GM19099 (cell line): Measurements from ENCODE around the gene C11orf91.

Experiments used
- POLR2A ChIP-seq: IDR thresholded peaks from 3 replicates; pipeline ENCODE4 v1.6.1; 2011; ENCODE audit warnings: low read depth; ENCODE audit not compliant: insufficient read length; ENCODE audit errors: extremely low read depth

The C11orf91 gene

DNA sequence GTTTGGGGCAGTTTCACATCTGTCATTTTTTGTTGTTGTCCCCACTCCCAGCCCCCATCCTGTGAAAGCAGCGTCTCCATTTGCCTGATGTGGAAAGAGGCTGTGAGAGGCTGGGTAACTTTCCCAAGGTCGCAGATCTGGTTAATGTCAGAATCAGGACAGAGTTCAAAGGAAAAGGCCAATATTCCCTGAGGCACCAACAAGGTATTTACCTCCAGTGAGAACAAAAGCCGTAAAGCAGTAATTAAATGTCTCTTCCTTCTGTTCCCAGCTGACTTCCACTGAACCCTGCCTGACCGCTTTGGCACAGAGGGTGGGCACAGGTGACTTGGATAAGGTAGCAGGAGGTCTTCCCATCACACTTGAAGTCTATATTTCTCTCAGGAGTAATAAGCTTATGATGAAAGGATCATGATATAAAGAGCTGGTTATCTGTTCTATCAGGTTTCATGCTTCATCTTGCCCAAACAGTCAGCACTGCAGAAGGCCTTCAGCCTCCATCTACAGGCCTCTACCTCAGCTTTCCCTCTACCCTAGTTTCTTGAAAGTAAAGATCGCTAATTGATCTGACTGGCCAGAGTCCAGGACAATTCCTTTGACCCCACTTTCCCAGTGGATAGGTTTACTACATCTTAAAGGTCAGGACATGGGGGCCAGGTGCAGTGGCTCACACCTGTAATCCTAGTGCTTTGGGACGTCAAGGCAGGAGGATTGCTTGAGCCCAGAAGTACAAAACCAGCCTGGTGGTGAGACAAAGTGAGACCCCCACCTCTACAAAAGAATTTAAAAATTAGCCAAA, 9.4 kb downstream of the C11orf91 start:
- TF ChIP-seq POLR2A: no peak

- TF ChIP-seq POLR2A: no peak
These were observed 10.1 kb downstream of the C11orf91 start for GRCh38 chr11:33690290-33691065.

DNA sequence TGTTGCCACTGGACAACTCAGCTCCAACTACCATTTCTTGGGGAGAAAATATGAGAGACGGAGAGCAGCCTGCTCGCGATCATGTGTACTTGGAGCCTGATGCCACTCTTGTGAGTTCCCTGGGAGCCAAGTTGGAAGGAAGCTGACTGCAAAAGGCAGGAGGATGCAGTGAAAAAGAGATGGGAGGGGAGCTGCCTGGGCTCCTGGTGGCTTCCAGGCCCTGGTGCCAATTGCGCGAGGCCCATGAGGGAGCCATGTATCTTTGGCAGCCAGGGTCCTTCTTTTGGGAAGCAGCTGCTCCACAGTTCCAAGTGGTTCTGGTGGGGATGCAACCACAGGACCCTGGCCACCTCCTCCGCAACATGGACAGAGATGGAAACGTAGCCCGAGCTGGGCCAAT, 11.1 kb downstream of the C11orf91 start:
- no peak for TF ChIP-seq POLR2A

DNA sequence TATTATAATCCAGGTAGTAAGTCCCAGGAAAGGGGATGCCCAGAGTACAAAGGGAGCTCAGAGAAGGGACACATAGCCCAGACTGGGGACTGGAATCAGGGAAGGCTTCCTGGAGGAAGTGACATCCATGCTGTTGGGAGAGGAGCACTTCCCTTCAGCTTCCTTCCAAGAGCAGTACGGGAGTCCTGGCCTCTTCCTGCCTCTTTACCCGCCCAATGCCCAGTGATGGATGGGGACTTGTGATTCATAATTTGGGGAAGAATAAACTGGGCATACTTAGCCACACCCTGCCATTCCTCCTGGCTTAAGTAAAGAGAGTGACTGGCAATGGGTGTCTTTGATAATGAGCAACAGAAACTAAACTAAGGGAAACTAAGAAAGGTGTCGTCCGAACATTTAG, 11.5 kb downstream of the C11orf91 start:
- TF ChIP-seq POLR2A: no peak

DNA sequence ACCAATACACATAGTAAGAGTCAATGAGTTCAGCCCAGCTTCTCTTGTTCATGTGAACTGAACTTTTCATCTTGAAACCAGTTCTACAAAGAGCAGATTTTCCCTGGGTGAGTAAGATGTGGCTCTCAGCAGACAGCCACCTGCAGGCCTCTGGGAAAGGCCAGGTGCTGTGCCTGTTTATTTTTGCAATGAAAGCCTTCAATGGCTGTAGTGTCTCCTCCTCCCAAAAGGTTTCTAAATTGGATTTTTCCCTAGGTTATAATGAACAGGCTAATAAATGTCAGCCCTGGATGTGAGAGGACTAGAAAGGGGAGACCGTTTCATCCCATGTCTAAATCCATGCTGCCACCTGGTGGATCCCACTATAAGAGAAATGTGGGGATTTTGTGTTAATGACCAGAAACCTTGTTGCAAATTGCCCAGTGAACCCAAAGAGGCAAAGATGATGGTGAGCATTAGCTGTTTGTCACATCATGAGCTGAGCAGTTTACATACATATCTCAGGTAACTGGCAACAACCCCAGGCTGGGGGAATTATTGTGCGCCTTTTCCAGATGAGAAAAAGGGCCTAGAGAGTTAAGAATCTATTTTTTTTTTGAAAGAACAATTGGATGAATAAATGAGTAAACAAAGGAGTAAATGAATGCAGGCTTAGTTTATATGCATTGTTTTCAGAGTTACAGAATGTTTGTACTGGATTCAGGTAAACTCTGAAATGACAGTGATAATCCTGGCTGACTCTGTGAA, 12.7 kb downstream of the C11orf91 start:
- TF ChIP-seq POLR2A: no peak

- no peak for TF ChIP-seq POLR2A
These were observed 15.5 kb downstream of the C11orf91 start for GRCh38 chr11:33685082-33685481.

DNA sequence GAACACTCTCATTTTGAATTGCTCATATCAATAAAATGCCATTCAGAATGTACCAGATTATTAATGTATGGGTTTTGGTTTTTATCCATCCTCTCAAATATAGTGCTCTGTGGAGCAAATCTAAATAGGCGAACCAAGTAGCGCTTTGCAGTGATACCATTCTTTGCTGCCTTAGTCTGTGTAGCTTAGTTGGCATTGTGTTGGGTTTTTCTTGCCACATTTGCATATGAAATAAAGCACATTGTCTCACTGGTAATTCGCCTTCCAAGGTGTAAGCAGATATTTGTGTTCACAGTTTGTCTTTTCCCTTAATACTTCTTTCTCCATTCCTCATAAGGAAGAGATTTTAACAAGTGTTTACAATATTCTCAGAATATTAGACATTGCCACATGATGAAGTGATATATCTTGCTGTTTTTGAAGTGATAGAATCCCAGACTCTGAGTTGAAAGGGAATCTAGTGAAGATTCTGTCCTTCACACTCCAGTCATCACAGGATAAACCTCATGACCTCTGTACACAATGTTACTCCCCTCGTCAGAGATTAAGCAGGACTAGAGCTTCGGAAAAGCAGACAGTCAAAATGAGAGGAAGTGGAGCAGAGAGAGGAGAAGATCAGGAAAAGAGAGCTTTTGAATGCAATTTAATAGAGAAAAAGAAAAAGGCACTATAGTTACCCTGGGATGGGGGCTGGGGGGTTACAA, 16.5 kb downstream of the C11orf91 start:
- no peak for TF ChIP-seq POLR2A

GRCh38 chr11:33682446-33682845, 18.2 kb downstream of the C11orf91 start:
- TF ChIP-seq POLR2A: no peak

GRCh38 chr11:33682019-33682418, 18.6 kb downstream of the C11orf91 start:
- no peak for TF ChIP-seq POLR2A

GRCh38 chr11:33674035-33674814, 26.4 kb downstream of the C11orf91 start:
- no peak for TF ChIP-seq POLR2A

DNA sequence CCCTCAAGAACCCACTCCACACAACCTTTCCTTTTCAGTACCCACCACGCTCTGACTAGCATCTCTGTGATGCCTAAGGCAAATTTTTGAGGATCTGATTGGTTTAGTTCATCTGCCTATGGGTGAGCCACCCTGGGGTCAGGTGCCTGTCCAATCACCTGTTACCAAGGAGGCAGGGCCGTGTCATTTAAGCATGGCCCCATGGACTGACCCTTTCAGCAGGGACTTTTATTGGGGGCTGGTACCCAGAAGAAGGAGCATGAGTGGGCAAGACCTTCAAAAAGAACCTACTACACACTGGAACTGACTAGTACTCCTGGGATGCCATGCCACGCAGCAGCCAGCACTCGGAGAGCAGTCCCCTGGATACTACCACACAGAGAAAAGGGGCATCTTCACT, 28.4 kb downstream of the C11orf91 start:
- TF ChIP-seq POLR2A: no peak

- TF ChIP-seq POLR2A: no peak
These were observed 30.2 kb downstream of the C11orf91 start for GRCh38 chr11:33670250-33671011.

DNA sequence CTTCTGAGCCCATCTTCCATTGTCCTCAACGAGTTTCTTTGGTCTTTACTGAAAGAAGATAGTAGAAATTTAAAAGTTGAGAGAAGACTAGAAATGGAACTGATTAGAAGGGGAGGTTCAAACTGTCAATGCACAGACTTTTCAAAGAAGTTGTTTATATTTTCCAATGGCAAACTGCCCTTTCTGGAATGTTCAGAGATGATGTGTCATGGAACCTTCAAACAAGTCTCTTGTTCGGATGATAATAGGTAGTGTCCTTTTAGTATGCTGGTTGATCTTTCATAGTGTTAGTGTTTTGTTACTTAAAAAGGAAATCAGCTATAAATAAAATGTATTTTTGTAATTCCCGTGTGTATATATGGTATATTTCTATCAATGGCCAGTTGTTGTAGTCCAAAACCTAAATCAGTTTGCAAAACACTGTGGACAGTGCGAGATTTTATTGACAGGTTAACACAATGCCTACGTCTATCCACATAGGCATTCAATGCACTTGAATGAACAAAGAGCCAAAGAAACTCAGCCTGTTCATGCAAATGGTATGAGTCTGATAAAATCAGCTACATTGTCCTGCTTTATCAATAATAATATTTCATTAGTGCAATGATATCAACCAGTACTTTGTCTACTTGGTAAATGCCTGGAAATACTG, 30.9 kb downstream of the C11orf91 start:
- no peak for TF ChIP-seq POLR2A

GRCh38 chr11:33668951-33669596, 31.6 kb downstream of the C11orf91 start:
- no peak for TF ChIP-seq POLR2A
